Body of pancreas (tissue), 4 donors: ENCODE results near the gene NCL.

Source experiments
- POLR2A ChIP-seq, 3 donors: fragments of 450-650 bp; IDR thresholded peaks; one replicate each; pipeline ENCODE4 v1.6.1; 2016; ENCODE audit warnings: antibody characterized with exemption in 3 of 3, mild to moderate bottlenecking in 2 of 3
- TF ChIP-seq, protein P1 (sequence below), 7 experiments: fragments of 450-650 bp in 4 of 7; fragments of 200-600 bp in 3 of 7; sonication (generic) in 3 of 7; IDR thresholded peaks; one replicate each; pipeline ENCODE4 v1.5.1; 2016 to 2019; ENCODE audit warnings: antibody characterized with exemption in 7 of 7

DNA sequence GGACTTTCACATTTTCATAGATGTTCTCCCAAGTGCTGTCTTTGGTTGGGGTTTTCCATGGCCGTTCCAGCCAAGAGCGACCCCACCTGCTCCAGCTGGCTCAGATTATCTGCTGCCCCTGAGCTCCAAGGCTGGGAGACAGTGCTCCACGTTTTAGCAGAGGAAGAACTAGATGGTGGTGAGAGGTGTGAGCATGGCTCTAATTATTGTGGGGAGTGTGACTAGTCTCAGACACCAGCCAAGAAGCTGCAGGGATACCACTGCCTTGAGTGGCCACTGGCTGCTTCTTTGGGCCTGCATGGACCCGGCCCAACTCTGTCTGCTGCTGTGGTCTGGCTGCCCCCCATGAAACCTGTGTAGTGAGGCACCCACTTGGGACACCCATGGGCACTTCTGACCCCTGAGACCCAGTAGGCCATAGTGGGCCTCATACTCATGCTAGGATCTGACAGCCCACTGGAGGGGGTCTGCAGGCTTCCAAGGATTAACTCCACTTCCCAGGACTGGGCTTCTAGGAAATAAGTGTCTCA is 2.8 kb upstream of the NCL start:
- no peak for TF ChIP-seq POLR2A (IDR thresholded peaks at IDR 0.05)
- TF ChIP-seq, protein P1, sequence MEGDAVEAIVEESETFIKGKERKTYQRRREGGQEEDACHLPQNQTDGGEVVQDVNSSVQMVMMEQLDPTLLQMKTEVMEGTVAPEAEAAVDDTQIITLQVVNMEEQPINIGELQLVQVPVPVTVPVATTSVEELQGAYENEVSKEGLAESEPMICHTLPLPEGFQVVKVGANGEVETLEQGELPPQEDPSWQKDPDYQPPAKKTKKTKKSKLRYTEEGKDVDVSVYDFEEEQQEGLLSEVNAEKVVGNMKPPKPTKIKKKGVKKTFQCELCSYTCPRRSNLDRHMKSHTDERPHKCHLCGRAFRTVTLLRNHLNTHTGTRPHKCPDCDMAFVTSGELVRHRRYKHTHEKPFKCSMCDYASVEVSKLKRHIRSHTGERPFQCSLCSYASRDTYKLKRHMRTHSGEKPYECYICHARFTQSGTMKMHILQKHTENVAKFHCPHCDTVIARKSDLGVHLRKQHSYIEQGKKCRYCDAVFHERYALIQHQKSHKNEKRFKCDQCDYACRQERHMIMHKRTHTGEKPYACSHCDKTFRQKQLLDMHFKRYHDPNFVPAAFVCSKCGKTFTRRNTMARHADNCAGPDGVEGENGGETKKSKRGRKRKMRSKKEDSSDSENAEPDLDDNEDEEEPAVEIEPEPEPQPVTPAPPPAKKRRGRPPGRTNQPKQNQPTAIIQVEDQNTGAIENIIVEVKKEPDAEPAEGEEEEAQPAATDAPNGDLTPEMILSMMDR (IDR thresholded peaks at IDR 0.05), result no peak
